ENCODE results near the gene FBN3.

FBN3 gene

DNA sequence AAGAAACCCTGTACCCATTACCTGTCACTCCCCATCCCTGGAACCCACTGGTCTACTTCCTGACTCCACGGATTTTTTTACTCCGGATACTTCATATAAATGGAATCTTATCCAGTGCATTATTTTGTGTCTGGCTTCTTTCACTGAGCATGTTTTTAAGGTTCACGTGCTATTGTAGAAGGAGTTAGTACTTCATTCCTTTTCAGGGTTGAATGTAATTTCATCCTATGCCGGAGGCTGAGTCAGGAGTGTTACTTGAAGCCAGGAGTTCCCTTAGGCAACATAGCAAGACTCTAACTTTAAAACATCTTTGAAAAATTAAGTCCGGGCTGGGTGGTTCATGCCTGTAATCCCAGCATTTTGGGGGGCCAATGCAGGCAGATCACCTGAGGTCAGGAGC is 126.0 kb downstream of the FBN3 start:
- Histone ChIP-seq H3K9me3 (ENCODE audit: control insufficient read depth, insufficient read depth, low read depth, low read length) (no peaks in the 10 kb centered on the region), H3K27ac (ENCODE audit: extremely low read depth, low read depth, low read length) (no peak overlapping the region), H3K36me3 (ENCODE audit: control insufficient read depth in 2 of 2, insufficient read depth in 1 of 2, low read length in 2 of 2) (no peaks in the 10 kb centered on the region), H3K4me3 (ENCODE audit: low read depth, low read length) (no peak overlapping the region), H3K4me1 (ENCODE audit: control insufficient read depth, insufficient read depth, low read length) (no peaks in the 10 kb centered on the region)
- POLR2A ChIA-PET, result no interaction called here
- CTCF ChIA-PET, result no interaction called here
- TF ChIP-seq ZNF324 (tag by site-specific recombination; IDR thresholded peaks at IDR 0.05) (no peak), ZNF610 (tag by site-specific recombination; IDR thresholded peaks at IDR 0.05; ENCODE audit: borderline replicate concordance) (no peak), GLI2 (tag by site-specific recombination; IDR thresholded peaks at IDR 0.05; ENCODE audit: borderline replicate concordance, low read depth) (no peak), OVOL3 (tag by site-specific recombination; IDR thresholded peaks at IDR 0.05) (no peak), ZNF473 (tag by site-specific recombination; IDR thresholded peaks at IDR 0.05) (no peak)

DNA sequence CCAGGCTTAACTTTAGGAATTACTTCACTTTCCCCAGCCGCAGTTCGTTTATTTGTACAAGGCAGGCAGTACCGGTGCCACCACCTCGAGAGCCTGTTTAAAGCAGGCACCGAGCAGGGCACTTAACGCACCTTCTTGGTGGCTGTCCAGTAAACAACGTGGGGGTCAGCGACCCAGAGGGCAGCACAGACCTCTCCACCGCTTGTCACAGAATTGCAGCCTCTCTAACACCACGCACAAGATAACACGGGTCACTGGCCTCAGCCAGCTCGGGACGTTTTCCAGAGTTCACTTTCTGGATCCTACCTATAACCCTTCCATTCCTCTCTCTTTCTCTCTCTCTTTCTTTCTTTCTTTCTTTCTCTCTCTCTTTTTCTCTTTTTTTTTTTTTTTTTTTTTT is 127.1 kb downstream of the FBN3 start:
- TF ChIP-seq ZNF596 (tag by site-specific recombination; IDR thresholded peaks at IDR 0.05), result peak; percentile 70
- 0 out of 2 replicates have a peak, but pooled peaks have one; percentile 3 for TF ChIP-seq PRDM1 (tag by site-specific recombination; IDR thresholded peaks at IDR 0.05)
- TF ChIP-seq ZSCAN16 (tag by site-specific recombination; IDR thresholded peaks at IDR 0.05), result no peak
- no peak overlapping the region for H3K27ac ChIP-seq (ENCODE audit: extremely low read depth, low read depth, low read length)
- no peaks in the 10 kb centered on the region for H3K36me3 ChIP-seq (ENCODE audit: control insufficient read depth in 2 of 2, insufficient read depth in 1 of 2, low read length in 2 of 2)
- no peaks in the 10 kb centered on the region for H3K4me1 ChIP-seq (ENCODE audit: control insufficient read depth, insufficient read depth, low read length)
- POLR2A ChIA-PET, result interaction anchor here (0.7 kb wide), 1 partner anchor 29 kb away, joined by 10 read pairs; no protein-coding TSS in a partner anchor
- CTCF ChIA-PET, result no interaction called here
- H3K4me3 ChIP-seq (ENCODE audit: low read depth, low read length), result no peak overlapping the region
- no peaks in the 10 kb centered on the region for H3K9me3 ChIP-seq (ENCODE audit: control insufficient read depth, insufficient read depth, low read depth, low read length)

DNA sequence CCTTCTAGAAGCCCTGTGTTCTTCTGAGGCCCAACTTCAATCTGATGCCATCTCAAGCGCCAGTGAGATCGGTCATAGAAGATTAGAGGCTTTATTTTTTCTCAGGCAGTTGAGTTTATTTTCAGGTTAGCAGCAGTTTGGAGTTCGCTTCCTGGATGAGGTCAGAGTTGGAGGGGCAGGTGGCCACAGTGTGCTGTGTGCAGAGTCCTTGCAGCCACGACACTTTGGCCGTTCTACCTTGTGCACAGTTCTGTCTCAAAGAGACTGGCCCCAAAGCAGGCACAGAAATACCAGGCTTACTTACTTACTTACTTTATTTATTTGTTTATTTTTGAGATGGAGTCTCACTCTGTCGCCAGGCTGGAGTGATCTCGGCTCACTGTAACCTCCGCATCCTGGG is 128.0 kb downstream of the FBN3 start:
- Histone ChIP-seq H3K4me3 (ENCODE audit: low read depth, low read length) (no peak overlapping the region), H3K9me3 (ENCODE audit: control insufficient read depth, insufficient read depth, low read depth, low read length) (no peaks in the 10 kb centered on the region), H3K36me3 (ENCODE audit: control insufficient read depth in 2 of 2, insufficient read depth in 1 of 2, low read length in 2 of 2) (no peaks in the 10 kb centered on the region), H3K4me1 (ENCODE audit: control insufficient read depth, insufficient read depth, low read length) (no peaks in the 10 kb centered on the region), H3K27ac (ENCODE audit: extremely low read depth, low read depth, low read length) (no peak overlapping the region)
- TF ChIP-seq, protein P1, sequence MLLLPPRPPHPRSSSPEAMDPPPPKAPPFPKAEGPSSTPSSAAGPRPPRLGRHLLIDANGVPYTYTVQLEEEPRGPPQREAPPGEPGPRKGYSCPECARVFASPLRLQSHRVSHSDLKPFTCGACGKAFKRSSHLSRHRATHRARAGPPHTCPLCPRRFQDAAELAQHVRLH (tag by site-specific recombination; IDR thresholded peaks at IDR 0.05), result no peak
- no peak for TF ChIP-seq ZNF623 (tag by site-specific recombination; IDR thresholded peaks at IDR 0.05)
- TF ChIP-seq, protein P2, sequence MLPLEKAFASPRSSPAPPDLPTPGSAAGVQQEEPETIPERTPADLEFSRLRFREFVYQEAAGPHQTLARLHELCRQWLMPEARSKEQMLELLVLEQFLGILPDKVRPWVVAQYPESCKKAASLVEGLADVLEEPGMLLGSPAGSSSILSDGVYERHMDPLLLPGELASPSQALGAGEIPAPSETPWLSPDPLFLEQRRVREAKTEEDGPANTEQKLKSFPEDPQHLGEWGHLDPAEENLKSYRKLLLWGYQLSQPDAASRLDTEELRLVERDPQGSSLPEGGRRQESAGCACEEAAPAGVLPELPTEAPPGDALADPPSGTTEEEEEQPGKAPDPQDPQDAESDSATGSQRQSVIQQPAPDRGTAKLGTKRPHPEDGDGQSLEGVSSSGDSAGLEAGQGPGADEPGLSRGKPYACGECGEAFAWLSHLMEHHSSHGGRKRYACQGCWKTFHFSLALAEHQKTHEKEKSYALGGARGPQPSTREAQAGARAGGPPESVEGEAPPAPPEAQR (tag by site-specific recombination; IDR thresholded peaks at IDR 0.05), result no peak
- POLR2A ChIA-PET, result no interaction called here
- CTCF ChIA-PET, result no interaction called here

DNA sequence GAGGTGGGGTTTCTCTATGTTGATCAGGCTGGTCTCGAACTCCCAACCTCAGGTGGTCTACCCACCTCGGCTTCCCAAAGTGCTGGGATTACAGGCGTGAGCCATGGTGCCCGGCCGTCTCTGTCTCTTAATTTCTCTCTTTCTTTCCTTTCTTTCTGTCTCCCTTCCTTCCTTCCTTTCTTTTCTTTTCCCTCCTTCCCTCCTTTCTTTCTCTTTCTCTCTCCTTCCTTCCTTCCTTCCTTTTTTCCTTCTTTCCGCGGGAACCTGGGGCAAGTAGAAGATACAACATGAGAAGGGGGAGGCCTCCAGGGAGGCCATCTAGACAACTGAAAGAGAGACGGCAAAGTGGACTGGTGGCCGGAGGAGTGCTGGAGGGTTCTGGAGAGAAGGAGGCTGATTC is 128.7 kb downstream of the FBN3 start:
- H3K4me3 ChIP-seq (ENCODE audit: low read depth, low read length), result no peak overlapping the region
- CTCF ChIA-PET, result no interaction called here
- H3K9me3 ChIP-seq (ENCODE audit: control insufficient read depth, insufficient read depth, low read depth, low read length), result no peaks in the 10 kb centered on the region
- no peaks in the 10 kb centered on the region for H3K4me1 ChIP-seq (ENCODE audit: control insufficient read depth, insufficient read depth, low read length)
- POLR2A ChIA-PET, result interaction anchor here (0.6 kb wide), 1 partner anchor 523 kb away, joined by 4 read pairs; no protein-coding TSS in a partner anchor
- H3K36me3 ChIP-seq (ENCODE audit: control insufficient read depth in 2 of 2, insufficient read depth in 1 of 2, low read length in 2 of 2), result no peaks in the 10 kb centered on the region
- TF ChIP-seq ZNF37A (tag by site-specific recombination; IDR thresholded peaks at IDR 0.05) (no peak), ZNF366 (tag by site-specific recombination; conservative IDR thresholded peaks at IDR 0.05) (peak; percentile 88), KLF1 (tag by site-specific recombination; IDR thresholded peaks at IDR 0.05) (no peak), PRDM1 (tag by site-specific recombination; IDR thresholded peaks at IDR 0.05) (peak; percentile 76), ZNF837 (tag by site-specific recombination; IDR thresholded peaks at IDR 0.05) (no peak)
- no peak overlapping the region for H3K27ac ChIP-seq (ENCODE audit: extremely low read depth, low read depth, low read length)

All from HEK293 (cell line).